ENCODE measurements around the gene S100A3. TPM values are rescaled to one million over a fixed set of nuclear protein-coding genes. Genes with fewer than 3 reads are reported as not detected.
A peak's percentile ranks its signal among the peaks of the same experiment; 100 is the strongest.

Gene S100A3
- total RNA-seq, 1 experiment from 2014 or later = 12.0 TPM

DNA sequence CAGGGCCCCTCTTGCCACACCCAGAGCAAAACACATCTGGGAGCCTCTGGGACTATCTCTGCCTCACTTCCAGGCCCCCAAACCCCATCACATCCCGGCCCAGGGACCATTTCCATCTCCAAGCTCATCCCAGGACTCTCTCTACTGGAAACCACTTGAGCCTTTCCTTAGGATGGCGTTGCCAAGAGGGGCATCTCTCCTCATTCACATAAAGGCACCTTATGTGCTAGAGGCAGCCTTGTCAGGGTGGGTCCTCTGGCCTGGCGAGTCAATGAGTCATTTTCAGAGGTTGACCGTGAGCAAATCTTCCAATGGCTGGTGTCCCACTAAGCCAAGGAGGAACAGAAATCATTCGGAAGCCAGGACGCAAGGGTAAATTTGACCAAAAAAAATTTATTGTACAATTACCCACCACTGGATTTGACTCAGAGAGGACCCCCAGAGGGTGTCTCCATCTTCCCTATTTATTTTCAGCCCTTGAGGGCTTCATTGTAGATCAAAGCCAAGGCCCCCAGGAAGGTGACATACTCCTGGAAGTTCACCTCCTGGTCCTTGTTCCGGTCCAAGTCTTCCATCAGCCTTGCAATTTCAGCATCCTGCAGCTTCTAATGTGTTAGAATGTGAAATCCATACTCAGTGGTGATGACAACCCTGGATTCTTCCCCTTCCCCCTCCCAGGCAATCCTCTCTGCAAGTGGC lies 14.7 kb downstream of the S100A3 start:
- CTCF ChIA-PET = interaction anchor here (1.2 to 2.6 kb wide), 6 partner anchors 10 to 37 kb away, joined by 4 to 16 read pairs (median 8); partner anchors contain the start of gene S100A4
- TSS peak; percentile 92 for BruUV-seq (replicated peaks)
- POLR2A ChIA-PET = interaction anchor here (0.5 to 1.0 kb wide), 2 partner anchors 100 to 252 kb away, joined by 4 read pairs; no protein-coding TSS in a partner anchor
- ATAC-seq = no peak
- intact Hi-C loops (cut with micrococcal nuclease; ENCODE audit: unreplicated experiment) = no loop called here
- Histone ChIP-seq H3K4me1 (ENCODE audit: control insufficient read depth, insufficient read depth, low read length) (peaks cover 46% of the 10 kb centered on the region), H3K27me3 (ENCODE audit: control insufficient read depth, insufficient read depth, low read length) (no peaks in the 10 kb centered on the region), H3K4me3 (ENCODE audit: low read depth in 2 of 2, low read length in 2 of 2) (peak overlapping the region; percentile 75 to 86), H3K36me3 (ENCODE audit: control insufficient read depth, insufficient read depth, low read length) (no peaks in the 10 kb centered on the region; the same call in 1 of the 2 replicates), H3K27ac (ENCODE audit: low read length) (peak overlapping the region; percentile 91), H3K9me3 (ENCODE audit: control insufficient read depth, insufficient read depth, low read depth, low read length) (no peaks in the 10 kb centered on the region)
- DNase-seq (ENCODE audit: low read depth, low spot score) = no peak
- no peak; the same call in 1 of the 2 replicates for TF ChIP-seq POLR2AphosphoS5 (IDR thresholded peaks at IDR 0.05; ENCODE audit: low read depth, low read length)
- TF ChIP-seq TCF7L2 (IDR thresholded peaks at IDR 0.05; ENCODE audit: low read depth, low read length) = no peak
- TF ChIP-seq, protein P1, sequence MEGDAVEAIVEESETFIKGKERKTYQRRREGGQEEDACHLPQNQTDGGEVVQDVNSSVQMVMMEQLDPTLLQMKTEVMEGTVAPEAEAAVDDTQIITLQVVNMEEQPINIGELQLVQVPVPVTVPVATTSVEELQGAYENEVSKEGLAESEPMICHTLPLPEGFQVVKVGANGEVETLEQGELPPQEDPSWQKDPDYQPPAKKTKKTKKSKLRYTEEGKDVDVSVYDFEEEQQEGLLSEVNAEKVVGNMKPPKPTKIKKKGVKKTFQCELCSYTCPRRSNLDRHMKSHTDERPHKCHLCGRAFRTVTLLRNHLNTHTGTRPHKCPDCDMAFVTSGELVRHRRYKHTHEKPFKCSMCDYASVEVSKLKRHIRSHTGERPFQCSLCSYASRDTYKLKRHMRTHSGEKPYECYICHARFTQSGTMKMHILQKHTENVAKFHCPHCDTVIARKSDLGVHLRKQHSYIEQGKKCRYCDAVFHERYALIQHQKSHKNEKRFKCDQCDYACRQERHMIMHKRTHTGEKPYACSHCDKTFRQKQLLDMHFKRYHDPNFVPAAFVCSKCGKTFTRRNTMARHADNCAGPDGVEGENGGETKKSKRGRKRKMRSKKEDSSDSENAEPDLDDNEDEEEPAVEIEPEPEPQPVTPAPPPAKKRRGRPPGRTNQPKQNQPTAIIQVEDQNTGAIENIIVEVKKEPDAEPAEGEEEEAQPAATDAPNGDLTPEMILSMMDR (IDR thresholded peaks at IDR 0.05) = no peak
- TF ChIP-seq, protein P2, sequence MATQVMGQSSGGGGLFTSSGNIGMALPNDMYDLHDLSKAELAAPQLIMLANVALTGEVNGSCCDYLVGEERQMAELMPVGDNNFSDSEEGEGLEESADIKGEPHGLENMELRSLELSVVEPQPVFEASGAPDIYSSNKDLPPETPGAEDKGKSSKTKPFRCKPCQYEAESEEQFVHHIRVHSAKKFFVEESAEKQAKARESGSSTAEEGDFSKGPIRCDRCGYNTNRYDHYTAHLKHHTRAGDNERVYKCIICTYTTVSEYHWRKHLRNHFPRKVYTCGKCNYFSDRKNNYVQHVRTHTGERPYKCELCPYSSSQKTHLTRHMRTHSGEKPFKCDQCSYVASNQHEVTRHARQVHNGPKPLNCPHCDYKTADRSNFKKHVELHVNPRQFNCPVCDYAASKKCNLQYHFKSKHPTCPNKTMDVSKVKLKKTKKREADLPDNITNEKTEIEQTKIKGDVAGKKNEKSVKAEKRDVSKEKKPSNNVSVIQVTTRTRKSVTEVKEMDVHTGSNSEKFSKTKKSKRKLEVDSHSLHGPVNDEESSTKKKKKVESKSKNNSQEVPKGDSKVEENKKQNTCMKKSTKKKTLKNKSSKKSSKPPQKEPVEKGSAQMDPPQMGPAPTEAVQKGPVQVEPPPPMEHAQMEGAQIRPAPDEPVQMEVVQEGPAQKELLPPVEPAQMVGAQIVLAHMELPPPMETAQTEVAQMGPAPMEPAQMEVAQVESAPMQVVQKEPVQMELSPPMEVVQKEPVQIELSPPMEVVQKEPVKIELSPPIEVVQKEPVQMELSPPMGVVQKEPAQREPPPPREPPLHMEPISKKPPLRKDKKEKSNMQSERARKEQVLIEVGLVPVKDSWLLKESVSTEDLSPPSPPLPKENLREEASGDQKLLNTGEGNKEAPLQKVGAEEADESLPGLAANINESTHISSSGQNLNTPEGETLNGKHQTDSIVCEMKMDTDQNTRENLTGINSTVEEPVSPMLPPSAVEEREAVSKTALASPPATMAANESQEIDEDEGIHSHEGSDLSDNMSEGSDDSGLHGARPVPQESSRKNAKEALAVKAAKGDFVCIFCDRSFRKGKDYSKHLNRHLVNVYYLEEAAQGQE (IDR thresholded peaks at IDR 0.05; ENCODE audit: insufficient read depth in 1 of 2, low read depth in 2 of 2, low read length in 1 of 2) = no peak
- no peak for TF ChIP-seq SIN3A (IDR thresholded peaks at IDR 0.05; ENCODE audit: borderline replicate concordance, insufficient read depth, low read depth, low read length)
- in situ Hi-C loops (cut with HindIII; ENCODE audit: low pct_unique_long_range_greater_than_20kb, low sequenced_read_pairs) = no loop called here

GRCh38 chr1:153533689-153534201 lies 15.3 kb downstream of the S100A3 start:
- Histone ChIP-seq H3K9me3 (ENCODE audit: control insufficient read depth, insufficient read depth, low read depth, low read length) (no peaks in the 10 kb centered on the region), H3K36me3 (ENCODE audit: control insufficient read depth, insufficient read depth, low read length) (no peaks in the 10 kb centered on the region; the same call in 1 of the 2 replicates), H3K4me3 (ENCODE audit: low read depth in 2 of 2, low read length in 2 of 2) (peak overlapping the region; percentile 75 to 86), H3K4me1 (ENCODE audit: control insufficient read depth, insufficient read depth, low read length) (peaks cover 43% of the 10 kb centered on the region), H3K27me3 (ENCODE audit: control insufficient read depth, insufficient read depth, low read length) (no peaks in the 10 kb centered on the region), H3K27ac (ENCODE audit: low read length) (peak overlapping the region; percentile 91)
- ATAC-seq (peak; percentile 26), DNase-seq (ENCODE audit: low read depth, low spot score) (peak; percentile 86)
- intact Hi-C loops (cut with micrococcal nuclease; ENCODE audit: unreplicated experiment) = loop anchor here (1.0 kb wide), 1 partner anchor 35 kb away; no protein-coding TSS in a partner anchor
- CTCF ChIA-PET = interaction anchor here (0.7 to 2.6 kb wide), 12 partner anchors 9 to 100 kb away, joined by 3 to 16 read pairs (median 6); partner anchors contain the start of genes CHTOP, S100A14, S100A3 and S100A4
- TF ChIP-seq TCF7L2 (IDR thresholded peaks at IDR 0.05; ENCODE audit: low read depth, low read length) (no peak), SIN3A (IDR thresholded peaks at IDR 0.05; ENCODE audit: borderline replicate concordance, insufficient read depth, low read depth, low read length) (peak; percentile 46; the same call in 1 of the 2 replicates), POLR2AphosphoS5 (IDR thresholded peaks at IDR 0.05; ENCODE audit: low read depth, low read length) (peak; percentile 74; the same call in 1 of the 2 replicates)
- TF ChIP-seq, protein P1 (IDR thresholded peaks at IDR 0.05) = no peak
- TF ChIP-seq, protein P2 (IDR thresholded peaks at IDR 0.05; ENCODE audit: insufficient read depth in 1 of 2, low read depth in 2 of 2, low read length in 1 of 2) = no peak
- BruUV-seq (replicated peaks) = no TSS peak
- in situ Hi-C loops (cut with HindIII; ENCODE audit: low pct_unique_long_range_greater_than_20kb, low sequenced_read_pairs) = no loop called here
- POLR2A ChIA-PET = interaction anchor here (1.0 kb wide), 1 partner anchor 101 kb away, joined by 4 read pairs; no protein-coding TSS in a partner anchor
